Sigmoid colon (tissue), 4 donors: Measurements from ENCODE around the gene SPANXC.

ENCODE experiments used
- POLR2A ChIP-seq, 2 donors: fragments of 450-650 bp; IDR thresholded peaks; one replicate each; pipeline ENCODE4 v1.6.1; 2016; ENCODE audit warnings: antibody characterized with exemption in 2 of 2, mild to moderate bottlenecking in 2 of 2, moderate library complexity in 2 of 2
- POLR2AphosphoS5 ChIP-seq, 4 donors: sonication (generic); formaldehyde crosslinking; IDR thresholded peaks; one replicate each; pipeline ENCODE4 v1.6.1; 2017; ENCODE audit warnings: antibody characterized with exemption in 4 of 4
- TF ChIP-seq, protein P1 (sequence below), 4 experiments: fragments of 450-650 bp in 3 of 4; fragments of 200-600 bp in 1 of 4; IDR thresholded peaks; one replicate each; pipeline ENCODE4 v1.5.1; 2016 to 2019; ENCODE audit warnings: antibody characterized with exemption in 4 of 4, mild to moderate bottlenecking in 3 of 4, moderate library complexity in 2 of 4

DNA sequence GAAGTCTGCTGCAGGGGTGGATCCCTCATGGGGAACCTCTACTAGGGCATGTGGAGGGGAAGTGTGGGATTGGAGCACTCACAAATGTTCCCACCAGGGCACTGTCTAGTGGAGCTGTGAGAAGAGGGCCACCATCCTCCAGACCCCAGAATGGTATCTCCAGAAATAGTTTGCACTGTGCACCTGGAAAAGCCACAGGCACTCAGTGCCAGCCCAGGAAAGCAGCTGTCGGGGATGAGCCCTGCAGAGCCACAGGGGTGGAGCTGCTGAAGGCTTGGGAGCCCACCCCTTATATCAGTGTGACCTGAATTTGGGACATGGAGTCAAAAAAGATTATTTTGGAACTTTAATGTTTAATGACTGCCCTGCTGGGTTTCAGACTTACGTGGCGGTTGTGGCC, 40.4 kb downstream of the SPANXC start:
- TF ChIP-seq, protein P1, sequence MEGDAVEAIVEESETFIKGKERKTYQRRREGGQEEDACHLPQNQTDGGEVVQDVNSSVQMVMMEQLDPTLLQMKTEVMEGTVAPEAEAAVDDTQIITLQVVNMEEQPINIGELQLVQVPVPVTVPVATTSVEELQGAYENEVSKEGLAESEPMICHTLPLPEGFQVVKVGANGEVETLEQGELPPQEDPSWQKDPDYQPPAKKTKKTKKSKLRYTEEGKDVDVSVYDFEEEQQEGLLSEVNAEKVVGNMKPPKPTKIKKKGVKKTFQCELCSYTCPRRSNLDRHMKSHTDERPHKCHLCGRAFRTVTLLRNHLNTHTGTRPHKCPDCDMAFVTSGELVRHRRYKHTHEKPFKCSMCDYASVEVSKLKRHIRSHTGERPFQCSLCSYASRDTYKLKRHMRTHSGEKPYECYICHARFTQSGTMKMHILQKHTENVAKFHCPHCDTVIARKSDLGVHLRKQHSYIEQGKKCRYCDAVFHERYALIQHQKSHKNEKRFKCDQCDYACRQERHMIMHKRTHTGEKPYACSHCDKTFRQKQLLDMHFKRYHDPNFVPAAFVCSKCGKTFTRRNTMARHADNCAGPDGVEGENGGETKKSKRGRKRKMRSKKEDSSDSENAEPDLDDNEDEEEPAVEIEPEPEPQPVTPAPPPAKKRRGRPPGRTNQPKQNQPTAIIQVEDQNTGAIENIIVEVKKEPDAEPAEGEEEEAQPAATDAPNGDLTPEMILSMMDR (IDR thresholded peaks at IDR 0.05): no peak
- TF ChIP-seq POLR2A (IDR thresholded peaks at IDR 0.05) (no peak), POLR2AphosphoS5 (IDR thresholded peaks at IDR 0.05) (no peak)
